HG02870 (cell line): ENCODE data around the gene OR2H1.

Experiments
- ATAC-seq: cut with Tn5 transposase; IDR thresholded peaks from one replicate; pipeline ENCODE4 v1.9.1; 2021; ENCODE audit warnings: mild to moderate bottlenecking, moderate library complexity; ENCODE audit not compliant: unreplicated experiment

The OR2H1 gene

DNA sequence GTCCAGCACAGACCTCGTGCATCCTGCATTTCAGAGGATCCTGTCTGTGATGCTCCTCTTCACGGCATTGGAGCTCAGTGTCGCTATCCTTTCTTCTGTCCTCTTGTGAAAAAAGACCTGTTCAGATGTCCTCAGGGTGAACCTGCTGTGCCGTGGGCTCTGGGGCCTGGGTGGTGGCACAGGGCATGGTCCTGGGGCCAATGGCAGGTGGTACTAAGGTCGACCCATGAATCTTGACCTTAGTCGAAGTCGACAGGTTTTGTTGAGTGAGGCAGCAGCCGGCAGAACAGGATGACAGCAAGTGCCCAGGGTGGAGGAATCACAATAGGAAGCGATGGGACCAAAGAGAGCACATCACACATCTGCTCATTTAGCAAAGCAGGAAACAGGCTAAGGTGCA, 52.8 kb downstream of the OR2H1 start:
- ATAC-seq = no peak

DNA sequence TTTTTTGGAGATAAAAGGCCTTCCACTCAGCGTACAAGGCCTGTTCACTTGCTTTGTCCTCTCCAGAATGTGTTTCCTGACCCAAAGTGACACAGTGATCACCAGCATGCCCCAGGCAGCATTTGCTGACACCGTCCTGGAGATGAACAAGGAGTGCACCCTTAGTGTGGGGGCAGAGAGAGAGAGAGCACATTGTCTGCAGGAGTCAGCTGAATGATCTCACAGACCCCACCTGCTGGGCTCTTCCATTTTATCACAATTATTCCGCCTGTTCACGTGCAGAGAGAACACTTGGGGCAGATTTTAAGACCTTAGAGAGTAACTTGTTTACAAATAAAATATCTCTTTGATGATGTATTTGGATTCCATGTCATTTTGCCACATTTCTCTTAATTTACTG, 53.2 kb downstream of the OR2H1 start:
- ATAC-seq = no peak

DNA sequence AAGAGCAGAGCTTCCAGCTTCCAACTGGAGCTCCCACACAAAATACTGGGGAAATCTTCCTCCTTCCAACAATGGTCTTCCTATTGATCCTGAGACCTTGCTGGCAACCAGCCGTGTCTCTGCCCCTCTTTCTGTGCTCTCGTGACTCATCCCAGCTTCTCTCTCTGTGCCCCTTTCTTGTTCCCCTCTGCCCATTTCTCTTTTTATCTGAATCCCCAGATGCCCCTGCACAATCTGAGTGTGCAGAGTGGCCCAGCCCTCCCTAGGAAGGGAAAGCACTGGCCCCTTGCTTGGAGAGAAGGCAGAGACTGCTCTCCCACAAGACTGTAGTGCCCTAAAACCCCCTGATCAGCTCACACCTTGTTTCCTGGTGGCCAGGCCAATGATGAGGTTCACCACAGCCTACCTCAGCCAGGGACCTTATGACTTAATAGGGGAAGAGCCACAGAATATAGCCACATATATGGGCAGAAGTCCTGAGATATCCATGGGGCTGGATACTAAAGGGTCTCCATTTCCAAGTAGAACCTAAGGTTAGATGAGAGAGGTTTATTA, 53.9 kb downstream of the OR2H1 start:
- ATAC-seq = no peak
